Peyer's patch (tissue), 4 donors: Measurements from ENCODE around the gene PLAAT2.

Experiments used
- CTCF ChIP-seq, 6 experiments: fragments of 450-650 bp in 4 of 6; fragments of 200-600 bp in 2 of 6; sonication (generic) in 1 of 6; IDR thresholded peaks; one replicate each; pipeline ENCODE4 v1.5.1; 2017 to 2019; ENCODE audit warnings: antibody characterized with exemption in 6 of 6, mild to moderate bottlenecking in 3 of 6, moderate library complexity in 1 of 6
- POLR2A ChIP-seq, 2 donors: fragments of 450-650 bp; IDR thresholded peaks; one replicate each; pipeline ENCODE4 v1.5.1; 2017; ENCODE audit warnings: antibody characterized with exemption in 2 of 2, mild to moderate bottlenecking in 2 of 2, moderate library complexity in 2 of 2

- TF ChIP-seq POLR2A (IDR thresholded peaks at IDR 0.05) (no peak), CTCF (IDR thresholded peaks at IDR 0.05) (no peak)
Observed at GRCh38 chr11:63598556-63598955, 35.4 kb upstream of the PLAAT2 start.
